A673 (cell line): ENCODE data around the gene AGER.

Experiments
- EZH2 ChIP-seq: fragments of 200-600 bp; sonication (generic); IDR thresholded peaks from 2 replicates; pipeline ENCODE4 v1.6.1; 2017; ENCODE audit warnings: borderline replicate concordance, low read depth, mild to moderate bottlenecking, mixed read lengths, antibody characterized with exemption, low read length; ENCODE audit not compliant: poor library complexity, severe bottlenecking
- TF ChIP-seq, protein P1 (sequence below): fragments of 300-800, 200-600 bp; sonication (generic); conservative IDR thresholded peaks from 2 replicates; pipeline ENCODE4 v1.5.1; 2017; ENCODE audit warnings: low read depth, mild to moderate bottlenecking, antibody characterized with exemption, low read length, moderate library complexity, mixed read lengths

DNA sequence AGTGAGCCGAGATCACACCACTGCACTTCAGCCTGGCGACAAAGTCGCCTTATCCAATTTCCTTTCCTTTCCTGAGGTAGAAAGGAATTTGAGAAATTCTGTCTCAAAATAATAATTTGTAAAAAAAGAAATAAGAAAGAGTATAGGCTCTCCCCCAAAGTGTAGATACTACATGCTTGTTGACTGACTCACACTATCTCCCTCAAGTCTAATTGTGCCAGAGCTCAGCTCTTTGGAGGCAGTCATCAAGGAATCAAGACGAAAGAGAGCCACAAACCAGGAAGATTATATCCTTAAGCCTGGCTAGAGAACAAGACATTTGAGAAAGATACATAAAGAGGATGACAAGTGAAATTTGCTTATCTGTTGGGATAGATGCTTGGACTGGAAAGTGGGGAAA is 50.3 kb downstream of the AGER start:
- TF ChIP-seq, protein P1, sequence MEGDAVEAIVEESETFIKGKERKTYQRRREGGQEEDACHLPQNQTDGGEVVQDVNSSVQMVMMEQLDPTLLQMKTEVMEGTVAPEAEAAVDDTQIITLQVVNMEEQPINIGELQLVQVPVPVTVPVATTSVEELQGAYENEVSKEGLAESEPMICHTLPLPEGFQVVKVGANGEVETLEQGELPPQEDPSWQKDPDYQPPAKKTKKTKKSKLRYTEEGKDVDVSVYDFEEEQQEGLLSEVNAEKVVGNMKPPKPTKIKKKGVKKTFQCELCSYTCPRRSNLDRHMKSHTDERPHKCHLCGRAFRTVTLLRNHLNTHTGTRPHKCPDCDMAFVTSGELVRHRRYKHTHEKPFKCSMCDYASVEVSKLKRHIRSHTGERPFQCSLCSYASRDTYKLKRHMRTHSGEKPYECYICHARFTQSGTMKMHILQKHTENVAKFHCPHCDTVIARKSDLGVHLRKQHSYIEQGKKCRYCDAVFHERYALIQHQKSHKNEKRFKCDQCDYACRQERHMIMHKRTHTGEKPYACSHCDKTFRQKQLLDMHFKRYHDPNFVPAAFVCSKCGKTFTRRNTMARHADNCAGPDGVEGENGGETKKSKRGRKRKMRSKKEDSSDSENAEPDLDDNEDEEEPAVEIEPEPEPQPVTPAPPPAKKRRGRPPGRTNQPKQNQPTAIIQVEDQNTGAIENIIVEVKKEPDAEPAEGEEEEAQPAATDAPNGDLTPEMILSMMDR = no peak
- no peak for TF ChIP-seq EZH2
